CD4-positive, CD25-positive, alpha-beta regulatory T cell (primary cell): ENCODE data around the gene SRCAP. TPM values are rescaled to one million over a fixed set of nuclear protein-coding genes. Genes with fewer than 3 reads are reported as not detected.
"Not testable (repeated sequence)": the region's sequence is repeated elsewhere in the genome, so short reads cannot be mapped to it uniquely, and the experiment has no call there.

Source experiments
- ATAC-seq, 2 donors: fragments of 150-1000 bp; cut with Tn5 transposase; one replicate each; pipeline ENCODE4 v1.10.0; 2021; ENCODE audit warnings: low read depth in 2 of 2, moderate number of reproducible peaks in 2 of 2, moderate library complexity in 1 of 2
- DNase-seq, 3 donors: peaks; one replicate each; pipeline versions ENCODE4 v3.0.0 to v3.0.0-alpha.2; 2012 to 2022; ENCODE audit warnings: mixed read lengths in 1 of 3
- H3K27ac ChIP-seq: one replicate; pipeline ENCODE4 v1.7.0; 2013; ENCODE audit warnings: mild to moderate bottlenecking, low read length; ENCODE audit not compliant: insufficient read depth, poor library complexity, severe bottlenecking
- H3K27me3 ChIP-seq: one replicate; pipeline ENCODE4 v1.7.0; 2013; ENCODE audit warnings: low read length; ENCODE audit not compliant: control insufficient read depth, insufficient read depth
- H3K36me3 ChIP-seq: one replicate; pipeline ENCODE4 v1.7.0; 2013; ENCODE audit warnings: mild to moderate bottlenecking, low read length, moderate library complexity; ENCODE audit not compliant: control insufficient read depth, insufficient read depth
- H3K4me1 ChIP-seq: 2 replicates; pipeline ENCODE4 v1.7.0; 2013; ENCODE audit warnings: mild to moderate bottlenecking, low read length; ENCODE audit not compliant: insufficient read depth, control insufficient read depth, poor library complexity, severe bottlenecking
- H3K4me3 ChIP-seq: one replicate; pipeline ENCODE4 v1.7.0; 2013; ENCODE audit warnings: low read depth, mild to moderate bottlenecking, low read length, moderate library complexity
- H3K9me3 ChIP-seq, 2 experiments: 1 replicate in 1 of 2; 2 replicates in 1 of 2; pipeline ENCODE4 v1.7.0; 2013; ENCODE audit warnings: low read length in 2 of 2, mild to moderate bottlenecking in 1 of 2, moderate library complexity in 1 of 2; ENCODE audit not compliant: control insufficient read depth in 2 of 2
- H3K27ac Mint-ChIP-seq, 3 donors: one replicate each; pipeline ENCODE4 v1.8.0; 2020 to 2022; ENCODE audit warnings: mild to moderate bottlenecking in 3 of 3, mixed read lengths in 3 of 3, moderate library complexity in 2 of 3
- H3K27me3 Mint-ChIP-seq: one replicate; pipeline ENCODE4 v1.8.0; 2022; ENCODE audit warnings: mild to moderate bottlenecking, mixed read lengths
- H3K36me3 Mint-ChIP-seq: one replicate; pipeline ENCODE4 v1.8.0; 2020; ENCODE audit warnings: mixed read lengths
- H3K4me1 Mint-ChIP-seq, 4 donors: one replicate each; pipeline ENCODE4 v1.8.0; 2020 to 2022; ENCODE audit warnings: mixed read lengths in 4 of 4, mild to moderate bottlenecking in 1 of 4
- H3K4me3 Mint-ChIP-seq, 4 donors: one replicate each; pipeline ENCODE4 v1.8.0; 2020 to 2022; ENCODE audit warnings: mild to moderate bottlenecking in 4 of 4, mixed read lengths in 4 of 4, moderate library complexity in 3 of 4
- H3K9me3 Mint-ChIP-seq, 7 donors: one replicate each; pipeline ENCODE4 v1.8.0; 2020 to 2022; ENCODE audit warnings: mixed read lengths in 7 of 7, mild to moderate bottlenecking in 3 of 7, moderate library complexity in 2 of 7
- polyA plus RNA-seq, 4 donors: library from polyadenylated mRNA; unstranded; fragments of 300-500 nt; fragmentation: Illumina TruSeq; gene quantifications; one replicate each; pipeline ENCODE4 v1.2.3, GENCODE V29; 2021
- total RNA-seq: library from RNA; stranded (reverse); gene quantifications from one replicate; pipeline ENCODE4 v1.2.3, GENCODE V29; 2022

SRCAP gene
- total and polyA plus RNA-seq, 5 donors from 2014 or later = 4.9 to 83.0 (median 9.4) TPM

GRCh38 chr16:30696646-30697045 lies 2.3 kb upstream of the SRCAP start:
- not testable (repeated sequence) for H3K27ac Mint-ChIP-seq, H3K27ac ChIP-seq, H3K36me3 Mint-ChIP-seq, H3K4me3 ChIP-seq, H3K9me3 Mint-ChIP-seq, H3K27me3 Mint-ChIP-seq, H3K9me3 ChIP-seq, ATAC-seq, H3K27me3 ChIP-seq, H3K4me3 Mint-ChIP-seq, DNase-seq
- Histone ChIP-seq H3K36me3 (peaks cover 17% of the 10 kb centered on the region), H3K4me1 (peaks cover 29% of the 10 kb centered on the region)
- peaks cover 9 to 40% (median 24%) of the 10 kb centered on the region in 4 donors for H3K4me1 Mint-ChIP-seq

GRCh38 chr16:30697264-30698138 lies 1.5 kb upstream of the SRCAP start:
- H3K9me3 ChIP-seq = no peaks in the 10 kb centered on the region
- peaks cover 0 to 2% (median 0%) of the 10 kb centered on the region in 7 donors for H3K9me3 Mint-ChIP-seq
- peak; percentile 88 to 90 for ATAC-seq
- H3K27me3 ChIP-seq = no peaks in the 10 kb centered on the region
- H3K4me3 ChIP-seq = peak overlapping the region; percentile 69
- H3K36me3 ChIP-seq = peaks cover 19% of the 10 kb centered on the region
- peaks cover 5% of the 10 kb centered on the region for H3K27me3 Mint-ChIP-seq
- H3K36me3 Mint-ChIP-seq = peaks cover 6% of the 10 kb centered on the region
- peaks cover 29% of the 10 kb centered on the region for H3K4me1 ChIP-seq
- no peak for DNase-seq
- peak overlapping the region; percentile 92 to 100 (median 97) for H3K4me3 Mint-ChIP-seq
- peak overlapping the region; percentile 100 for H3K27ac Mint-ChIP-seq
- peak overlapping the region; percentile 99 for H3K27ac ChIP-seq
- peaks cover 9 to 40% (median 23%) of the 10 kb centered on the region in 4 donors for H3K4me1 Mint-ChIP-seq

GRCh38 chr16:30698139-30698815 lies 694 bp upstream of the SRCAP start:
- Mint-ChIP-seq H3K27ac (peak overlapping the region; percentile 100), H3K9me3 (peaks cover 0 to 2% (median 0%) of the 10 kb centered on the region in 7 donors), H3K27me3 (peaks cover 5% of the 10 kb centered on the region), H3K4me3 (peak overlapping the region; percentile 92 to 100 (median 97)), H3K36me3 (peaks cover 9% of the 10 kb centered on the region), H3K4me1 (peaks cover 9 to 43% (median 22%) of the 10 kb centered on the region in 4 donors)
- Histone ChIP-seq H3K4me3 (peak overlapping the region; percentile 48), H3K9me3 (no peaks in the 10 kb centered on the region), H3K36me3 (peaks cover 27% of the 10 kb centered on the region), H3K4me1 (peaks cover 29% of the 10 kb centered on the region), H3K27me3 (no peaks in the 10 kb centered on the region), H3K27ac (peak overlapping the region; percentile 99)
- ATAC-seq (peak; percentile 72 to 74), DNase-seq (peak; percentile 99 to 100 (median 99))

- peaks cover 14% of the 10 kb centered on the region for H3K36me3 Mint-ChIP-seq
- Histone ChIP-seq H3K36me3 (peaks cover 38% of the 10 kb centered on the region), H3K4me1 (peaks cover 22% of the 10 kb centered on the region), H3K4me3 (peak overlapping the region; percentile 72), H3K27me3 (no peaks in the 10 kb centered on the region), H3K27ac (peak overlapping the region; percentile 99), H3K9me3 (no peaks in the 10 kb centered on the region)
- peak overlapping the region; percentile 93 to 100 (median 97) for H3K27ac Mint-ChIP-seq
- H3K4me1 Mint-ChIP-seq = peaks cover 9 to 36% (median 21%) of the 10 kb centered on the region in 4 donors
- H3K9me3 Mint-ChIP-seq = peaks cover 0 to 2% (median 0%) of the 10 kb centered on the region in 7 donors
- no peak for ATAC-seq
- DNase-seq = no peak
- peak overlapping the region; percentile 92 to 97 (median 96) for H3K4me3 Mint-ChIP-seq
- H3K27me3 Mint-ChIP-seq = peaks cover 5% of the 10 kb centered on the region
Observed at GRCh38 chr16:30699615-30700099, 686 bp downstream of the SRCAP start.

- Histone ChIP-seq H3K36me3 (peaks cover 46% of the 10 kb centered on the region), H3K27me3 (no peaks in the 10 kb centered on the region), H3K9me3 (no peaks in the 10 kb centered on the region), H3K4me1 (peaks cover 22% of the 10 kb centered on the region), H3K27ac (no peak overlapping the region), H3K4me3 (no peak overlapping the region)
- no peak for ATAC-seq
- peak overlapping the region in 1 of 3 donors; percentile 100 for H3K27ac Mint-ChIP-seq
- peaks cover 0 to 2% (median 0%) of the 10 kb centered on the region in 7 donors for H3K9me3 Mint-ChIP-seq
- H3K4me3 Mint-ChIP-seq = peak overlapping the region in 3 of 4 donors; percentile 92 to 97 (median 97)
- no peak for DNase-seq
- peaks cover 9 to 34% (median 21%) of the 10 kb centered on the region in 4 donors for H3K4me1 Mint-ChIP-seq
- peaks cover 5% of the 10 kb centered on the region for H3K27me3 Mint-ChIP-seq
- H3K36me3 Mint-ChIP-seq = peaks cover 14% of the 10 kb centered on the region
Observed at GRCh38 chr16:30700491-30700890, 1.5 kb downstream of the SRCAP start.

- Mint-ChIP-seq H3K9me3 (peaks cover 0 to 2% (median 0%) of the 10 kb centered on the region in 7 donors), H3K4me1 (peaks cover 9 to 34% (median 21%) of the 10 kb centered on the region in 4 donors), H3K27ac (peak overlapping the region in 1 of 3 donors; percentile 25), H3K36me3 (peaks cover 14% of the 10 kb centered on the region), H3K4me3 (peak overlapping the region in 3 of 4 donors; percentile 36 to 57 (median 42)), H3K27me3 (peaks cover 5% of the 10 kb centered on the region)
- H3K27ac ChIP-seq = no peak overlapping the region
- ATAC-seq (no peak), DNase-seq (no peak)
- no peaks in the 10 kb centered on the region for H3K27me3 ChIP-seq
- H3K4me1 ChIP-seq = peaks cover 22% of the 10 kb centered on the region
- H3K9me3 ChIP-seq = no peaks in the 10 kb centered on the region
- no peak overlapping the region for H3K4me3 ChIP-seq
- peaks cover 51% of the 10 kb centered on the region for H3K36me3 ChIP-seq
Observed at GRCh38 chr16:30700971-30701370, 2.0 kb downstream of the SRCAP start.

GRCh38 chr16:30703071-30703470 lies 4.1 kb downstream of the SRCAP start:
- H3K27me3 ChIP-seq, H3K27ac ChIP-seq, H3K9me3 ChIP-seq, DNase-seq, H3K4me3 ChIP-seq, H3K27ac Mint-ChIP-seq, H3K9me3 Mint-ChIP-seq, H3K27me3 Mint-ChIP-seq, ATAC-seq: not testable (repeated sequence)
- peaks cover 14 to 23% (median 16%) of the 10 kb centered on the region in 4 donors for H3K4me1 Mint-ChIP-seq
- H3K4me3 Mint-ChIP-seq = peak overlapping the region in 2 of 4 donors; percentile 56 to 75
- H3K36me3 Mint-ChIP-seq = peaks cover 29% of the 10 kb centered on the region
- Histone ChIP-seq H3K36me3 (peaks cover 72% of the 10 kb centered on the region), H3K4me1 (peaks cover 14% of the 10 kb centered on the region)
